ENCODE data around the gene HNRNPA1L2. TPM values are rescaled to one million over a fixed set of nuclear protein-coding genes. Genes with fewer than 3 reads are reported as not detected.

The HNRNPA1L2 gene
- total RNA-seq, 1 donor from 2014 or later: 4.7 TPM

DNA sequence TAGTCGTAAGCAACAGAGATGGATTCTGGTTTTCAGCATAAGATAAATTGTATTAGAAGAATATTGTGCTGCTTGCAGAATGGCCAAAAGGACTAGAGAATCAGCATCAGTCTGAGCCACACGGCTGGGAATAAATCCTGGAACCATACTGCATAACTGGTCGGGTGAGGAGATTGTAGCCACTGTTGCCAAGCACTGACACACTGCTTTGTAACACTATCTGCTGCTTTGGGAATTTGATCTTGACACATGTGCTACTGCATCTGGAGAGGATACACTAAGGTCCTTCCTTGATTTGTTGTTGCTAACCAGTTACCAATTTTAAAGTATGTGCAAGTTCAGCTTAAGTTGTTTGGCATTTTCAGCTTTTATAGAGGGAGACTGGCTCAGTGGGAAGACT lies 1.9 kb downstream of the HNRNPA1L2 start:
- H3K27me3 Mint-ChIP-seq (ENCODE audit: insufficient read depth, low read depth): no peaks in the 10 kb centered on the region
- no peak overlapping the region for H3K4me3 ChIP-seq
- no peaks in the 10 kb centered on the region for H3K79me2 ChIP-seq (ENCODE audit: low read depth)
- DNase-seq (ENCODE audit: low spot score): no peak
- H3K27ac Mint-ChIP-seq: no peak overlapping the region
- H2AFZ ChIP-seq (replicated peaks): no peak overlapping the region
- TF ChIP-seq EZH2 (IDR thresholded peaks at IDR 0.05): no peak
- no peak for TF ChIP-seq CTCF (IDR thresholded peaks at IDR 0.05)
- TF ChIP-seq EZH2phosphoT487 (IDR thresholded peaks at IDR 0.05): no peak
- peaks cover 3% of the 10 kb centered on the region for H3F3A ChIP-seq (ENCODE audit: low read depth)
- no peaks in the 10 kb centered on the region for H3K4me1 Mint-ChIP-seq
- H3K27me3 ChIP-seq: no peaks in the 10 kb centered on the region
- H3K9me3 Mint-ChIP-seq: no peaks in the 10 kb centered on the region
- no peak overlapping the region for H3K4me2 ChIP-seq
- no peaks in the 10 kb centered on the region for H3K4me1 ChIP-seq
- no peak overlapping the region for H3K9ac ChIP-seq
- H3K27ac ChIP-seq: no peak overlapping the region
- H3K9me3 ChIP-seq (ENCODE audit: low read depth): no peaks in the 10 kb centered on the region
- H3K36me3 Mint-ChIP-seq: peaks cover 11% of the 10 kb centered on the region
- H4K20me1 ChIP-seq (ENCODE audit: low read depth): no peaks in the 10 kb centered on the region
- H3K36me3 ChIP-seq: no peaks in the 10 kb centered on the region
- H3K4me3 Mint-ChIP-seq: no peak overlapping the region

GRCh38 chr13:52646967-52647366 lies 4.7 kb downstream of the HNRNPA1L2 start:
- TF ChIP-seq CTCF (IDR thresholded peaks at IDR 0.05) (no peak), EZH2 (IDR thresholded peaks at IDR 0.05) (no peak), EZH2phosphoT487 (IDR thresholded peaks at IDR 0.05) (no peak)
- Histone ChIP-seq H3K9me3 (ENCODE audit: low read depth) (no peaks in the 10 kb centered on the region), H2AFZ (replicated peaks) (no peak overlapping the region), H3F3A (ENCODE audit: low read depth) (peaks cover 11% of the 10 kb centered on the region), H3K79me2 (ENCODE audit: low read depth) (peaks cover 27% of the 10 kb centered on the region), H3K9ac (no peak overlapping the region), H3K27me3 (no peaks in the 10 kb centered on the region), H3K4me1 (no peaks in the 10 kb centered on the region), H3K4me2 (no peak overlapping the region), H3K27ac (no peak overlapping the region), H3K4me3 (no peak overlapping the region), H4K20me1 (ENCODE audit: low read depth) (no peaks in the 10 kb centered on the region), H3K36me3 (no peaks in the 10 kb centered on the region)
- Mint-ChIP-seq H3K9me3 (no peaks in the 10 kb centered on the region), H3K36me3 (peaks cover 13% of the 10 kb centered on the region), H3K4me1 (peaks cover 7% of the 10 kb centered on the region), H3K4me3 (no peak overlapping the region), H3K27me3 (ENCODE audit: insufficient read depth, low read depth) (no peaks in the 10 kb centered on the region), H3K27ac (no peak overlapping the region)
- DNase-seq (ENCODE audit: low spot score): no peak

DNA sequence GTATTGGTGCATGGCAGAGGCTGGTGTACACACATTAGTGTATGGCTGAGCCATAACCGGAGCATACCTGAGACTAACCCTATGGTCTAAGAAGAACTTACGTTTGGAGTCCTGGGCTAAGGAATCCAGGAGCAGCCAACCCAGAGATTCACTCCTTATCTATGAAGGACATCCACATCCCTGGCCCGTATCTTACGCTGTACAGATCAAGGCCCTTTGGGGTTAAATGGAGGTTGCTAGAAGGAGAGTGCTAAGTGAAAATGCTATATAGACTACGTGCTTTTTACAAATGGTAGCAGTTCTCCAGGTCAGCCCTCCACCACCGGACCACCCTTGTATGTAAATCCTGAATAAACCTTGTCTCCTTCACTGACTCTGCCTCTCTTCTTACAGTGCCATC lies 8.5 kb downstream of the HNRNPA1L2 start:
- H4K20me1 ChIP-seq (ENCODE audit: low read depth): peaks cover 7% of the 10 kb centered on the region
- H3K27ac Mint-ChIP-seq: peak overlapping the region; percentile 50
- TF ChIP-seq EZH2 (IDR thresholded peaks at IDR 0.05): no peak
- no peak for TF ChIP-seq CTCF (IDR thresholded peaks at IDR 0.05)
- TF ChIP-seq EZH2phosphoT487 (IDR thresholded peaks at IDR 0.05): no peak

More for the DNA sequence above, 8.5 kb downstream of the HNRNPA1L2 start:
- Histone ChIP-seq H3K79me2 (ENCODE audit: low read depth) (peaks cover 57% of the 10 kb centered on the region), H3K36me3 (no peaks in the 10 kb centered on the region), H2AFZ (replicated peaks) (no peak overlapping the region), H3K4me1 (peaks cover 8% of the 10 kb centered on the region), H3K27me3 (no peaks in the 10 kb centered on the region), H3K9ac (peak overlapping the region; percentile 81), H3K4me3 (peak overlapping the region; percentile 89), H3K4me2 (peak overlapping the region; percentile 84), H3K27ac (no peak overlapping the region), H3F3A (ENCODE audit: low read depth) (peaks cover 26% of the 10 kb centered on the region), H3K9me3 (ENCODE audit: low read depth) (no peaks in the 10 kb centered on the region)
- Mint-ChIP-seq H3K36me3 (peaks cover 11% of the 10 kb centered on the region), H3K9me3 (no peaks in the 10 kb centered on the region), H3K4me3 (no peak overlapping the region), H3K27me3 (ENCODE audit: insufficient read depth, low read depth) (no peaks in the 10 kb centered on the region), H3K4me1 (peaks cover 7% of the 10 kb centered on the region)
- DNase-seq (ENCODE audit: low spot score): peak; percentile 4
